K562 (cell line): ENCODE results near the gene SHF. TPM values are rescaled to one million over a fixed set of nuclear protein-coding genes. Genes with fewer than 3 reads are reported as not detected.

Experiments used
- ATF6 ChIP-seq: sonication (generic); formaldehyde crosslinking; IDR thresholded peaks from 2 replicates; pipeline ENCODE4 v1.4.0; 2020; ENCODE audit warnings: mild to moderate bottlenecking, missing genetic modification reagents
- EGR1 ChIP-seq: fragments of 450-650 bp; conservative IDR thresholded peaks from 2 replicates; pipeline ENCODE4 v1.6.1; 2017; ENCODE audit warnings: mild to moderate bottlenecking
- ELF1 ChIP-seq: fragments of 200-800 bp; sonication (Bioruptor generic); IDR thresholded peaks from 2 replicates; pipeline ENCODE4 v1.6.1; 2016; ENCODE audit warnings: missing genetic modification characterization, missing compliant biosample characterization
- HDAC1 ChIP-seq, 2 experiments: fragments of 450-650 bp; IDR thresholded peaks; 2 replicates each; pipeline ENCODE4 v1.6.1; 2016 to 2017; ENCODE audit warnings: inconsistent platforms in 1 of 2, mild to moderate bottlenecking in 1 of 2, moderate library complexity in 1 of 2
- JUNB ChIP-seq: fragments of 450-650 bp; formaldehyde crosslinking; conservative IDR thresholded peaks from 2 replicates; pipeline ENCODE4 v1.4.0; 2020; ENCODE audit warnings: mild to moderate bottlenecking
- MED1 ChIP-seq: sonication (generic); formaldehyde crosslinking; IDR thresholded peaks from 2 replicates; pipeline ENCODE4 v1.8.1; 2023; ENCODE audit warnings: missing genetic modification reagents, borderline replicate concordance
- NCOA6 ChIP-seq: fragments of 450-650 bp; IDR thresholded peaks from 2 replicates; pipeline ENCODE4 v1.6.1; 2017; ENCODE audit warnings: mild to moderate bottlenecking
- NR2C2 ChIP-seq, 2 experiments: fragments of 200-800 bp in 1 of 2; sonication (Bioruptor generic) in 1 of 2; sonication (generic) in 1 of 2; formaldehyde crosslinking in 1 of 2; IDR thresholded peaks; 2 replicates each; pipeline versions ENCODE4 v1.6.1 to v1.8.0; 2016 to 2022; ENCODE audit warnings: mild to moderate bottlenecking in 1 of 2, missing compliant biosample characterization in 1 of 2, missing genetic modification characterization in 1 of 2, missing genetic modification reagents in 1 of 2
- PHF20 ChIP-seq: fragments of 450-650 bp; IDR thresholded peaks from 2 replicates; pipeline ENCODE4 v1.6.1; 2018; ENCODE audit not compliant: partially characterized antibody
- POLR2A ChIP-seq: fragments of 450-650 bp; conservative IDR thresholded peaks from 2 replicates; pipeline ENCODE4 v1.6.1; 2016
- POU5F1 ChIP-seq: fragments of 150-350 bp; IDR thresholded peaks from 2 replicates; pipeline ENCODE4 v1.6.1; 2014; ENCODE audit warnings: borderline replicate concordance, low read length, low read depth, mild to moderate bottlenecking; ENCODE audit not compliant: partially characterized antibody
- RFX5 ChIP-seq: IDR thresholded peaks from 2 replicates; pipeline ENCODE4 v1.6.1; 2011; ENCODE audit warnings: low read depth, mild to moderate bottlenecking, improper control_type of control experiment, low read length
- TEAD2 ChIP-seq: fragments of 450-650 bp; IDR thresholded peaks from 2 replicates; pipeline ENCODE4 v1.6.1; 2016; ENCODE audit warnings: missing genetic modification characterization, control low read depth, missing compliant biosample characterization
- U2AF1 ChIP-seq: fragments of 200-400 bp; formaldehyde crosslinking; optimal IDR thresholded peaks from 2 replicates; pipeline ENCODE3; 2017; ENCODE audit warnings: mild to moderate bottlenecking, low read depth, low read length, moderate library complexity
- YY1 ChIP-seq, 3 experiments: IDR thresholded peaks; 2 replicates each; pipeline ENCODE4 v1.6.1; 2011; ENCODE audit warnings: low read length in 2 of 3, mild to moderate bottlenecking in 2 of 3, moderate library complexity in 2 of 3, borderline replicate concordance in 1 of 3, control low read depth in 1 of 3, low read depth in 1 of 3; ENCODE audit not compliant: insufficient read depth in 3 of 3, insufficient replicate concordance in 2 of 3, control insufficient read depth in 1 of 3, insufficient read length in 1 of 3; ENCODE audit errors: extremely low read depth in 1 of 3
- ZNF263 ChIP-seq: sonication (generic); formaldehyde crosslinking; IDR thresholded peaks from 2 replicates; pipeline ENCODE4 v1.8.0; 2022; ENCODE audit warnings: mild to moderate bottlenecking, missing genetic modification reagents, borderline replicate concordance
- polyA plus RNA-seq, 8 experiments: library from polyadenylated mRNA; depleted of rRNA in 4 of 8; stranded (reverse) in 5 of 8; unstranded in 3 of 8; fragments of >200 nt; fragmentation: Nextera tagmentation in 2 of 8; fragmentation: Illumina TruSeq in 1 of 8; extraction: Ambion mirVana in 2 of 8; extraction: Trizol in 1 of 8; gene quantifications; 2 replicates each; pipeline versions ENCODE4 v1.2.1 to v1.2.3, GENCODE V29; 2011 to 2014; ENCODE audit warnings: inconsistent platforms in 1 of 8, missing spikeins in 1 of 8
- total RNA-seq, 7 experiments: library from RNA; depleted of rRNA in 6 of 7; stranded (reverse); fragments of >200 nt in 6 of 7; fragmentation: Illumina TruSeq in 2 of 7; extraction: Trizol in 2 of 7; gene quantifications; 2 replicates each; pipeline versions ENCODE4 v1.2.1 to v1.2.3, GENCODE V29; 2011 to 2021; ENCODE audit warnings: low replicate concordance in 1 of 7
- TF ChIP-seq, protein P1 (sequence below): fragments of 200-400 bp; formaldehyde crosslinking; IDR thresholded peaks from 2 replicates; pipeline ENCODE4 v1.6.1; 2017; ENCODE audit warnings: mild to moderate bottlenecking, low read depth, low read length, moderate library complexity
- TF ChIP-seq, protein P2 (sequence below): fragments of 150-350 bp; conservative IDR thresholded peaks from 2 replicates; pipeline ENCODE4 v1.6.1; 2014; ENCODE audit warnings: low read length
- TF ChIP-seq, protein P3 (sequence below): sonication (generic); formaldehyde crosslinking; IDR thresholded peaks from 2 replicates; pipeline ENCODE4 v1.8.0; 2022; ENCODE audit warnings: mild to moderate bottlenecking, missing genetic modification reagents

The SHF gene
- total and polyA plus RNA-seq, 9 of the 15 experiments (the other 6 are each of a cell fraction or from before 2014, with no cell fraction given): 0.51 to 2.2 (median 0.85) TPM; not detected in 2

DNA sequence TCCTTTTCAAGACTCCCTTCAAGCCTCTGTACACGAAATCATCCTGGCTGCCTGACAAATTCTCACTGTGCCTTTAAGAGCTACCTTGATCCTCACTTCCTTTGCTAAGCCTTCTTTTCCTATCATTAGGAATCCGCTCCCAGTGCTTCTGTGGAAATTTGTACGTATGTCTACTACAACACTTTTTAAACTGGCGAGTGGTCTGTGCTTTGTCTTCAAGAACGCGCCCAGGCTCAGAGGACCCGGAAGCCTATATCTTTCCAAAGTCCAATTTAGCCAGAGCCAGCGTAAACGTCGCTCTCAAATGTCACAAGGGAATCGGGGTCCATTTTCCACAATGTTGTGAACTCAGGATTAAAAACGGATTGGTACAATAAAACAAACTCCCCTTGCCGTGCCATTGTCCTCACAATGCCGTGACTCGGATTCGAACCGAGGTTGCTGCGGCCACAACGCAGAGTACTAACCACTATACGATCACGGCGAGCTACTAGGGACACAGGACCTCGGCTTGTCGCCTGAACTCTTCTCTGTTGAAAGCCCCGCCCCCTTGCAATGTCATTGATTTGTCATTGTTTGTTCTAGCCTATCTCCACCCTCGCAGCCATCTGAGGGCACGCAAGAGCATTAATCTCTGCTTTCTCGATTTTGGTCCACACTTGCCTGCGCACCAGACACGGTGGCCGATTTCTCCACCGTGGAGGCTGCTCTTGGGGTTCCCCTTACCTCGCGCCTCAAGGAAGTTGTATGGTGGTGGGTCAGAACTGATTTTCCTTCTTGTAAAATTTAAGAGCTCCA is 12.4 kb upstream of the SHF start (continued):
- TF ChIP-seq, protein P1, sequence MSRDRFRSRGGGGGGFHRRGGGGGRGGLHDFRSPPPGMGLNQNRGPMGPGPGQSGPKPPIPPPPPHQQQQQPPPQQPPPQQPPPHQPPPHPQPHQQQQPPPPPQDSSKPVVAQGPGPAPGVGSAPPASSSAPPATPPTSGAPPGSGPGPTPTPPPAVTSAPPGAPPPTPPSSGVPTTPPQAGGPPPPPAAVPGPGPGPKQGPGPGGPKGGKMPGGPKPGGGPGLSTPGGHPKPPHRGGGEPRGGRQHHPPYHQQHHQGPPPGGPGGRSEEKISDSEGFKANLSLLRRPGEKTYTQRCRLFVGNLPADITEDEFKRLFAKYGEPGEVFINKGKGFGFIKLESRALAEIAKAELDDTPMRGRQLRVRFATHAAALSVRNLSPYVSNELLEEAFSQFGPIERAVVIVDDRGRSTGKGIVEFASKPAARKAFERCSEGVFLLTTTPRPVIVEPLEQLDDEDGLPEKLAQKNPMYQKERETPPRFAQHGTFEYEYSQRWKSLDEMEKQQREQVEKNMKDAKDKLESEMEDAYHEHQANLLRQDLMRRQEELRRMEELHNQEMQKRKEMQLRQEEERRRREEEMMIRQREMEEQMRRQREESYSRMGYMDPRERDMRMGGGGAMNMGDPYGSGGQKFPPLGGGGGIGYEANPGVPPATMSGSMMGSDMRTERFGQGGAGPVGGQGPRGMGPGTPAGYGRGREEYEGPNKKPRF: no peak
- TF ChIP-seq ELF1 (tag): peak; percentile 76; the same call in 1 of the 2 replicates
- TF ChIP-seq JUNB (CRISPR knock-in tag): no peak
- TF ChIP-seq, protein P2, sequence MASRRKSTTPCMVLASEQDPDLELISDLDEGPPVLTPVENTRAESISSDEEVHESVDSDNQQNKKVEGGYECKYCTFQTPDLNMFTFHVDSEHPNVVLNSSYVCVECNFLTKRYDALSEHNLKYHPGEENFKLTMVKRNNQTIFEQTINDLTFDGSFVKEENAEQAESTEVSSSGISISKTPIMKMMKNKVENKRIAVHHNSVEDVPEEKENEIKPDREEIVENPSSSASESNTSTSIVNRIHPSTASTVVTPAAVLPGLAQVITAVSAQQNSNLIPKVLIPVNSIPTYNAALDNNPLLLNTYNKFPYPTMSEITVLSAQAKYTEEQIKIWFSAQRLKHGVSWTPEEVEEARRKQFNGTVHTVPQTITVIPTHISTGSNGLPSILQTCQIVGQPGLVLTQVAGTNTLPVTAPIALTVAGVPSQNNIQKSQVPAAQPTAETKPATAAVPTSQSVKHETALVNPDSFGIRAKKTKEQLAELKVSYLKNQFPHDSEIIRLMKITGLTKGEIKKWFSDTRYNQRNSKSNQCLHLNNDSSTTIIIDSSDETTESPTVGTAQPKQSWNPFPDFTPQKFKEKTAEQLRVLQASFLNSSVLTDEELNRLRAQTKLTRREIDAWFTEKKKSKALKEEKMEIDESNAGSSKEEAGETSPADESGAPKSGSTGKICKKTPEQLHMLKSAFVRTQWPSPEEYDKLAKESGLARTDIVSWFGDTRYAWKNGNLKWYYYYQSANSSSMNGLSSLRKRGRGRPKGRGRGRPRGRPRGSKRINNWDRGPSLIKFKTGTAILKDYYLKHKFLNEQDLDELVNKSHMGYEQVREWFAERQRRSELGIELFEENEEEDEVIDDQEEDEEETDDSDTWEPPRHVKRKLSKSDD: peak; percentile 81; the same call in 1 of the 2 replicates
- no peak for TF ChIP-seq ZNF263 (CRISPR knock-in tag)
- peak; percentile 58 for TF ChIP-seq PHF20
- TF ChIP-seq RFX5: peak; percentile 61; the same call in 1 of the 2 replicates
- TF ChIP-seq ATF6 (CRISPR knock-in tag): no peak
- TF ChIP-seq HDAC1 (IDR thresholded peaks at IDR 0.05): peak; percentile 41 to 96
- TF ChIP-seq NCOA6: no peak
- TF ChIP-seq EGR1: peak; percentile 86
- TF ChIP-seq POU5F1: peak; percentile 55
- TF ChIP-seq POLR2A: no peak
- no peak; the same call in 1 of the 2 replicates for TF ChIP-seq NR2C2 (CRISPR knock-in tag; IDR thresholded peaks at IDR 0.05)
- peak; percentile 40; the same call in 1 of the 2 replicates for TF ChIP-seq NR2C2 (tag; IDR thresholded peaks at IDR 0.05)
- TF ChIP-seq, protein P3, sequence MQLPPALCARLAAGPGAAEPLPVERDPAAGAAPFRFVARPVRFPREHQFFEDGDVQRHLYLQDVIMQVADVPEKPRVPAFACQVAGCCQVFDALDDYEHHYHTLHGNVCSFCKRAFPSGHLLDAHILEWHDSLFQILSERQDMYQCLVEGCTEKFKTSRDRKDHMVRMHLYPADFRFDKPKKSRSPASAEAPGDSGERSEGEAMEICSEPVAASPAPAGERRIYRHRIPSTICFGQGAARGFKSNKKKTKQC (CRISPR knock-in tag): 0 out of 2 replicates have a peak, but pooled peaks have one; percentile 42
- no peak for TF ChIP-seq U2AF1
- peak in 2 of 3 experiments; percentile 52 to 77 for TF ChIP-seq YY1 (IDR thresholded peaks at IDR 0.05; ENCODE audit: borderline replicate concordance in 1 of 3, control insufficient read depth in 1 of 3, extremely low read depth in 1 of 3, insufficient read depth in 3 of 3, insufficient read length in 1 of 3, insufficient replicate concordance in 2 of 3, low read depth in 1 of 3, low read length in 2 of 3)
- TF ChIP-seq TEAD2: no peak
- TF ChIP-seq MED1: no peak
